Endothelial cell (in vitro differentiated cells): ENCODE results near the gene DACT2. TPM values are rescaled to one million over a fixed set of nuclear protein-coding genes. Genes with fewer than 3 reads are reported as not detected.
"Not testable (repeated sequence)": the region's sequence is repeated elsewhere in the genome, so short reads cannot be mapped to it uniquely, and the experiment has no call there.

Source experiments
- DNase-seq: peaks from one replicate; pipeline ENCODE4 v3.0.0; 2021; ENCODE audit warnings: low spot score
- H3K27ac Mint-ChIP-seq: one replicate; pipeline ENCODE4 v1.8.0; 2021; ENCODE audit warnings: mixed read lengths, inconsistent platforms; ENCODE audit not compliant: unreplicated experiment
- H3K27me3 Mint-ChIP-seq: one replicate; pipeline ENCODE4 v1.8.0; 2021; ENCODE audit warnings: mild to moderate bottlenecking, moderate library complexity, mixed read lengths, inconsistent platforms; ENCODE audit not compliant: unreplicated experiment
- H3K36me3 Mint-ChIP-seq: one replicate; pipeline ENCODE4 v1.8.0; 2021; ENCODE audit warnings: mild to moderate bottlenecking, low read depth, mixed read lengths, inconsistent platforms; ENCODE audit not compliant: unreplicated experiment
- H3K4me1 Mint-ChIP-seq: one replicate; pipeline ENCODE4 v1.8.0; 2021; ENCODE audit warnings: mild to moderate bottlenecking, mixed read lengths, inconsistent platforms; ENCODE audit not compliant: unreplicated experiment
- H3K4me3 Mint-ChIP-seq: one replicate; pipeline ENCODE4 v1.8.0; 2021; ENCODE audit warnings: mild to moderate bottlenecking, mixed read lengths, inconsistent platforms; ENCODE audit not compliant: unreplicated experiment
- H3K9me3 Mint-ChIP-seq: one replicate; pipeline ENCODE4 v1.8.0; 2021; ENCODE audit warnings: mixed read lengths, inconsistent platforms; ENCODE audit not compliant: unreplicated experiment
- CTCF ChIP-seq: fragments of 200-600 bp; sonication (generic); IDR thresholded peaks from one replicate; pipeline ENCODE4 v1.5.0; 2021; ENCODE audit warnings: antibody characterized with exemption; ENCODE audit not compliant: unreplicated experiment
- total RNA-seq: library from RNA; stranded (reverse); fragmentation: NEBNext Ultra II Directional; extraction: Animal tissue kit (Norgen Biotek cat#: 25700); gene quantifications from one replicate; pipeline ENCODE4 v1.2.1, GENCODE V29; 2021; ENCODE audit not compliant: unreplicated experiment

DACT2 gene
- total RNA-seq, 1 donor from 2014 or later, result 0.23 TPM

GRCh38 chr6:168363302-168363701 is 43.7 kb upstream of the DACT2 start:
- H3K9me3 Mint-ChIP-seq, result peaks cover 4% of the 10 kb centered on the region
- no peak overlapping the region for H3K4me3 Mint-ChIP-seq
- H3K27me3 Mint-ChIP-seq, result peaks cover 6% of the 10 kb centered on the region
- H3K27ac Mint-ChIP-seq, result no peak overlapping the region
- H3K4me1 Mint-ChIP-seq, result peaks cover 14% of the 10 kb centered on the region
- no peak for DNase-seq
- TF ChIP-seq CTCF, result no peak
- H3K36me3 Mint-ChIP-seq, result peaks cover 8% of the 10 kb centered on the region

- Mint-ChIP-seq H3K4me3 (no peak overlapping the region), H3K4me1 (peaks cover 6% of the 10 kb centered on the region), H3K9me3 (peaks cover under 1% of the 10 kb centered on the region), H3K27ac (no peak overlapping the region), H3K36me3 (peaks cover 8% of the 10 kb centered on the region), H3K27me3 (peaks cover 6% of the 10 kb centered on the region)
- no peak for TF ChIP-seq CTCF
- DNase-seq, result no peak
These were observed 42.9 kb upstream of the DACT2 start for GRCh38 chr6:168362276-168362990.

GRCh38 chr6:168361766-168362165 is 42.2 kb upstream of the DACT2 start:
- Mint-ChIP-seq H3K4me3 (no peak overlapping the region), H3K27ac (no peak overlapping the region), H3K4me1 (peaks cover 6% of the 10 kb centered on the region), H3K27me3 (peaks cover 6% of the 10 kb centered on the region), H3K36me3 (peaks cover 7% of the 10 kb centered on the region), H3K9me3 (no peaks in the 10 kb centered on the region)
- TF ChIP-seq CTCF, result no peak
- no peak for DNase-seq

- no peak overlapping the region for H3K4me3 Mint-ChIP-seq
- DNase-seq, result no peak
- peaks cover 3% of the 10 kb centered on the region for H3K36me3 Mint-ChIP-seq
- TF ChIP-seq CTCF, result no peak
- H3K27me3 Mint-ChIP-seq, result peaks cover 8% of the 10 kb centered on the region
- no peaks in the 10 kb centered on the region for H3K9me3 Mint-ChIP-seq
- no peak overlapping the region for H3K27ac Mint-ChIP-seq
- peaks cover 3% of the 10 kb centered on the region for H3K4me1 Mint-ChIP-seq
These were observed 40.2 kb upstream of the DACT2 start for GRCh38 chr6:168359794-168360193.

GRCh38 chr6:168358842-168359420 is 39.4 kb upstream of the DACT2 start:
- no peaks in the 10 kb centered on the region for H3K4me1 Mint-ChIP-seq
- H3K27ac Mint-ChIP-seq, result no peak overlapping the region
- H3K4me3 Mint-ChIP-seq, result no peak overlapping the region
- H3K27me3 Mint-ChIP-seq, result peaks cover 5% of the 10 kb centered on the region
- H3K9me3 Mint-ChIP-seq, result no peaks in the 10 kb centered on the region
- no peaks in the 10 kb centered on the region for H3K36me3 Mint-ChIP-seq
- DNase-seq, result no peak
- TF ChIP-seq CTCF, result no peak

- H3K36me3 Mint-ChIP-seq, H3K27ac Mint-ChIP-seq, H3K4me3 Mint-ChIP-seq, H3K27me3 Mint-ChIP-seq, DNase-seq, H3K4me1 Mint-ChIP-seq, H3K9me3 Mint-ChIP-seq: not testable (repeated sequence)
These were observed 37.3 kb upstream of the DACT2 start for GRCh38 chr6:168356872-168357271.
